Caco-2 (cell line): Measurements from ENCODE around the gene MAZ. TPM values are rescaled to one million over a fixed set of nuclear protein-coding genes. Genes with fewer than 3 reads are reported as not detected.

ENCODE experiments used
- BruUV-seq: library from RNA; stranded (reverse); fragments of 400-500 nt; replicated peaks from 2 replicates; lab custom pipeline; 2021; lab: Mats Ljungman, UMichigan
- CTCF ChIA-PET: fragments of 300-600 bp; sonication (Branson Sonifier 250); formaldehyde crosslinking; loops from one replicate; lab custom pipeline; 2022; ENCODE audit warnings: antibody characterized with exemption; lab: Charles Lee
- POLR2A ChIA-PET: fragments of 300-600 bp; sonication (Branson Sonifier 250); formaldehyde crosslinking; loops from one replicate; lab custom pipeline; 2022; ENCODE audit warnings: antibody characterized with exemption; lab: Charles Lee
- DNase-seq, 2 experiments: peaks; one replicate each; pipeline versions ENCODE4 v3.0.0 to v3.0.0-alpha.2; 2020 to 2022
- H3K27me3 ChIP-seq: replicated peaks from 2 replicates; pipeline ENCODE4 v1.6.0; 2011; ENCODE audit warnings: low read length; ENCODE audit not compliant: control insufficient read depth, insufficient read depth
- H3K36me3 ChIP-seq: 2 replicates; pipeline ENCODE4 v1.5.1; 2011; ENCODE audit warnings: low read length; ENCODE audit not compliant: control insufficient read depth, insufficient read depth
- H3K4me1 ChIP-seq: fragments of 250-450 bp; sonication (Bioruptor Pico); 2 replicates; pipeline ENCODE4 v1.5.1; 2020; ENCODE audit warnings: mild to moderate bottlenecking
- H3K4me3 ChIP-seq: 2 replicates; pipeline ENCODE4 v1.5.1; 2011; ENCODE audit warnings: low read depth, mild to moderate bottlenecking, control low read depth, low read length
- H3K9me3 ChIP-seq: fragments of 250-450 bp; sonication (Bioruptor Pico); 2 replicates; pipeline ENCODE4 v1.5.1; 2020; ENCODE audit warnings: mild to moderate bottlenecking, moderate library complexity
- H3K27ac Mint-ChIP-seq: one replicate; pipeline ENCODE4 v1.8.0; 2022; ENCODE audit warnings: mixed read lengths; ENCODE audit not compliant: unreplicated experiment
- H3K27me3 Mint-ChIP-seq: one replicate; pipeline ENCODE4 v1.8.0; 2022; ENCODE audit warnings: mixed read lengths; ENCODE audit not compliant: insufficient read depth, unreplicated experiment
- H3K36me3 Mint-ChIP-seq: one replicate; pipeline ENCODE4 v1.8.0; 2022; ENCODE audit warnings: mild to moderate bottlenecking, mixed read lengths; ENCODE audit not compliant: insufficient read depth, unreplicated experiment
- H3K4me1 Mint-ChIP-seq: one replicate; pipeline ENCODE4 v1.8.0; 2022; ENCODE audit warnings: low read depth, mixed read lengths; ENCODE audit not compliant: unreplicated experiment
- H3K4me3 Mint-ChIP-seq: one replicate; pipeline ENCODE4 v1.8.0; 2022; ENCODE audit warnings: mild to moderate bottlenecking, moderate library complexity, mixed read lengths; ENCODE audit not compliant: unreplicated experiment
- H3K9me3 Mint-ChIP-seq: one replicate; pipeline ENCODE4 v1.8.0; 2022; ENCODE audit warnings: mixed read lengths; ENCODE audit not compliant: unreplicated experiment
- CTCF ChIP-seq, 2 experiments: fragments of 200-600 bp in 1 of 2; IDR thresholded peaks; 1 replicate in 1 of 2; 2 replicates in 1 of 2; pipeline versions ENCODE4 v1.5.1 to v1.8.0; 2011 to 2022; ENCODE audit warnings: antibody characterized with exemption in 1 of 2, control low read depth in 1 of 2, inconsistent platforms in 1 of 2, low read depth in 1 of 2, low read length in 1 of 2, mild to moderate bottlenecking in 1 of 2, moderate library complexity in 1 of 2; ENCODE audit not compliant: insufficient read depth in 1 of 2, severe bottlenecking in 1 of 2, unreplicated experiment in 1 of 2
- intact Hi-C: fragments of 100-400 bp; cut with micrococcal nuclease; formaldehyde crosslinking; loops from one replicate; pipeline ENCODE4 v1.10.0; 2022; ENCODE audit not compliant: unreplicated experiment
- total RNA-seq: library from RNA; stranded (reverse); gene quantifications from 2 replicates; pipeline ENCODE4 v1.2.3, GENCODE V29; 2022

MAZ gene
- total RNA-seq, 1 experiment from 2014 or later = 317 TPM

GRCh38 chr16:29849505-29849904 lies 43.2 kb downstream of the MAZ start:
- H3K9me3 ChIP-seq = no peaks in the 10 kb centered on the region
- H3K36me3 Mint-ChIP-seq = peaks cover 22% of the 10 kb centered on the region
- CTCF ChIA-PET = interaction anchor here (0.6 to 1.8 kb wide), 9 partner anchors 16 to 138 kb away, joined by 3 to 26 read pairs (median 5); partner anchors contain the start of genes MAZ and TMEM219
- H3K36me3 ChIP-seq = 0 out of 2 replicates have a peak, but pooled peaks cover 3% of the 10 kb centered on the region
- no peaks in the 10 kb centered on the region for H3K27me3 Mint-ChIP-seq
- no peak for TF ChIP-seq CTCF (IDR thresholded peaks at IDR 0.05; ENCODE audit: insufficient read depth in 1 of 2, low read depth in 1 of 2, low read length in 1 of 2, severe bottlenecking in 1 of 2, unreplicated experiment in 1 of 2)
- H3K27me3 ChIP-seq = no peaks in the 10 kb centered on the region
- intact Hi-C loops = loop anchor here (2.0 kb wide), 1 partner anchor 33 kb away; the partner anchor contains the start of gene PAGR1
- H3K9me3 Mint-ChIP-seq = no peaks in the 10 kb centered on the region
- H3K27ac Mint-ChIP-seq = peak overlapping the region; percentile 10
- peaks cover 6% of the 10 kb centered on the region for H3K4me1 Mint-ChIP-seq
- no peak overlapping the region for H3K4me3 Mint-ChIP-seq
- H3K4me1 ChIP-seq = peaks cover 7% of the 10 kb centered on the region; the same call in 1 of the 2 replicates
- H3K4me3 ChIP-seq = no peak overlapping the region
- peak; percentile 62 for DNase-seq
- POLR2A ChIA-PET = interaction anchor here (1.8 kb wide), 1 partner anchor 20 kb away, joined by 7 read pairs; no protein-coding TSS in a partner anchor
- BruUV-seq = no TSS peak

GRCh38 chr16:29850998-29851397 lies 44.7 kb downstream of the MAZ start:
- TF ChIP-seq CTCF (IDR thresholded peaks at IDR 0.05; ENCODE audit: insufficient read depth in 1 of 2, low read depth in 1 of 2, low read length in 1 of 2, severe bottlenecking in 1 of 2, unreplicated experiment in 1 of 2) = no peak
- Mint-ChIP-seq H3K27ac (no peak overlapping the region), H3K4me1 (peaks cover 6% of the 10 kb centered on the region), H3K4me3 (no peak overlapping the region), H3K27me3 (no peaks in the 10 kb centered on the region), H3K9me3 (no peaks in the 10 kb centered on the region), H3K36me3 (peaks cover 17% of the 10 kb centered on the region)
- Histone ChIP-seq H3K27me3 (no peaks in the 10 kb centered on the region), H3K4me1 (peaks cover 7% of the 10 kb centered on the region; the same call in 1 of the 2 replicates), H3K9me3 (no peaks in the 10 kb centered on the region), H3K4me3 (no peak overlapping the region), H3K36me3 (0 out of 2 replicates have a peak, but pooled peaks cover 3% of the 10 kb centered on the region)
- no peak for DNase-seq
- ChIA-PET CTCF (interaction anchor here (0.7 kb wide), 1 partner anchor 506 kb away, joined by 4 read pairs; no protein-coding TSS in a partner anchor), POLR2A (interaction anchor here (0.6 kb wide), 1 partner anchor 925 kb away, joined by 3 read pairs; no protein-coding TSS in a partner anchor)
- intact Hi-C loops = no loop called here
- no TSS peak for BruUV-seq

- Histone ChIP-seq H3K36me3 (no peaks in the 10 kb centered on the region), H3K27me3 (no peaks in the 10 kb centered on the region), H3K9me3 (no peaks in the 10 kb centered on the region), H3K4me1 (peaks cover 7% of the 10 kb centered on the region; the same call in 1 of the 2 replicates), H3K4me3 (no peak overlapping the region)
- Mint-ChIP-seq H3K4me3 (no peak overlapping the region), H3K9me3 (no peaks in the 10 kb centered on the region), H3K4me1 (peaks cover 6% of the 10 kb centered on the region), H3K27me3 (no peaks in the 10 kb centered on the region), H3K27ac (no peak overlapping the region), H3K36me3 (peaks cover 11% of the 10 kb centered on the region)
- ChIA-PET POLR2A (no interaction called here), CTCF (no interaction called here)
- no TSS peak for BruUV-seq
- DNase-seq = no peak
- TF ChIP-seq CTCF (IDR thresholded peaks at IDR 0.05; ENCODE audit: insufficient read depth in 1 of 2, low read depth in 1 of 2, low read length in 1 of 2, severe bottlenecking in 1 of 2, unreplicated experiment in 1 of 2) = no peak
- intact Hi-C loops = no loop called here
Measured at GRCh38 chr16:29852654-29853053, 46.3 kb downstream of the MAZ start.
